ENCODE measurements around the gene CST11. TPM values are rescaled to one million over a fixed set of nuclear protein-coding genes. Genes with fewer than 3 reads are reported as not detected.
A peak's percentile ranks its signal among the peaks of the same experiment; 100 is the strongest.

The CST11 gene
- polyA plus RNA-seq, 2 of the 4 experiments (the other 2 are of a cell fraction) = not detected

- TF ChIP-seq REST (IDR thresholded peaks at IDR 0.05) = no peak
- TF ChIP-seq NPAS2 (CRISPR knock-in tag; IDR thresholded peaks at IDR 0.05; ENCODE audit: borderline replicate concordance) = no peak
- TF ChIP-seq BCL3 (IDR thresholded peaks at IDR 0.05) = 0 out of 3 replicates have a peak, but pooled peaks have one; percentile 59
- no peak for TF ChIP-seq NFE2L2 (conservative IDR thresholded peaks at IDR 0.05; ENCODE audit: low read length)
- peak; percentile 89 for TF ChIP-seq POLR2A (IDR thresholded peaks at IDR 0.05; ENCODE audit: low read length)
- TF ChIP-seq TP53 (CRISPR knock-in tag; IDR thresholded peaks at IDR 0.05) = no peak
- peak in 1 of 2 experiments; percentile 79; a peak in 3 of 5 replicates for TF ChIP-seq JUN (IDR thresholded peaks at IDR 0.05)
- TF ChIP-seq ATOH8 (CRISPR knock-in tag; IDR thresholded peaks at IDR 0.05; ENCODE audit: low read depth) = 0 out of 2 replicates have a peak, but pooled peaks have one; percentile 12
- no peak for TF ChIP-seq HEYL (CRISPR knock-in tag; IDR thresholded peaks at IDR 0.05)
Observed at GRCh38 chr20:23420943-23421931, 31.4 kb downstream of the CST11 start, which contains the start of gene NAPB (continued).

GRCh38 chr20:23419995-23420901 is 32.4 kb downstream of the CST11 start:
- peak overlapping the region; percentile 84 to 93 for H3K27ac ChIP-seq
- TF ChIP-seq MAFK (IDR thresholded peaks at IDR 0.05; ENCODE audit: partially characterized antibody) (peak; percentile 25), EHF (CRISPR knock-in tag; IDR thresholded peaks at IDR 0.05) (no peak)
- H3K4me3 ChIP-seq = peak overlapping the region; percentile 84
- H3K4me2 ChIP-seq = peak overlapping the region; percentile 79
- CTCF ChIA-PET = interaction anchor here (0.6 to 3.3 kb wide), 9 partner anchors 13 to 625 kb away, joined by 3 to 21 read pairs (median 4); no protein-coding TSS in a partner anchor
- WGBS (ENCODE audit: missing lambda C conversion rate) = 1% methylated on average over 24 of the region's 58 CpGs
- H3K9me3 ChIP-seq = no peaks in the 10 kb centered on the region
- ATAC-seq (peak; percentile 62 to 73), FAIRE-seq (no peak), DNase-seq (ENCODE audit: low read depth in 1 of 2, low spot score in 1 of 2) (peak; percentile 15 to 45)
- POLR2A ChIA-PET = interaction anchor here (0.7 to 1.4 kb wide), 5 partner anchors 59 to 1072 kb away, joined by 3 to 8 read pairs (median 7); partner anchors contain the start of gene GZF1
- H3K4me1 ChIP-seq = peaks cover 10% of the 10 kb centered on the region; the same call in 2 of the 3 replicates

GRCh38 chr20:23419657-23419994 is 33.0 kb downstream of the CST11 start:
- H3K9me3 ChIP-seq = no peaks in the 10 kb centered on the region
- ChIA-PET POLR2A (interaction anchor here (1.1 kb wide), 1 partner anchor 70 kb away, joined by 4 read pairs; no protein-coding TSS in a partner anchor), CTCF (interaction anchor here (0.9 to 3.2 kb wide), 6 partner anchors 13 to 59 kb away, joined by 3 to 21 read pairs (median 4); no protein-coding TSS in a partner anchor)
- ATAC-seq (no peak), DNase-seq (ENCODE audit: low read depth in 1 of 2, low spot score in 1 of 2) (no peak), FAIRE-seq (peak; percentile 81)
- peak overlapping the region; percentile 84 to 93; a peak in 5 of 6 replicates for H3K27ac ChIP-seq
- H3K4me2 ChIP-seq = peak overlapping the region; percentile 79
- peak overlapping the region; percentile 84 for H3K4me3 ChIP-seq
- peaks cover 10% of the 10 kb centered on the region; the same call in 2 of the 3 replicates for H3K4me1 ChIP-seq
- 55% methylated on average over 5 of the region's 5 CpGs for WGBS (ENCODE audit: missing lambda C conversion rate)
- TF ChIP-seq FOSL2 (IDR thresholded peaks at IDR 0.05) (no peak), FOSL2 (CRISPR knock-in tag; IDR thresholded peaks at IDR 0.05) (no peak), HES2 (IDR thresholded peaks at IDR 0.05) (no peak), PBX3 (IDR thresholded peaks at IDR 0.05) (no peak), USF2 (IDR thresholded peaks at IDR 0.05) (no peak), HDAC2 (IDR thresholded peaks at IDR 0.05) (no peak), RARB (CRISPR knock-in tag; IDR thresholded peaks at IDR 0.05) (no peak), CTCF (IDR thresholded peaks at IDR 0.05) (no peak), CHD4 (IDR thresholded peaks at IDR 0.05; ENCODE audit: borderline replicate concordance) (no peak), RCOR1 (IDR thresholded peaks at IDR 0.05; ENCODE audit: low read depth, low read length) (no peak)

Data from A549 (cell line).